HepG2 (cell line): Measurements from ENCODE around the gene UQCRFS1.

Source experiments
- EP300 ChIP-seq, 3 experiments: sonication (generic) in 1 of 3; formaldehyde crosslinking in 1 of 3; IDR thresholded peaks; 2 replicates each; pipeline versions ENCODE4 v1.5.1 to v1.6.1; 2011 to 2020; ENCODE audit warnings: low read depth in 2 of 3, low read length in 2 of 3, borderline replicate concordance in 1 of 3, improper control_type of control experiment in 1 of 3, mild to moderate bottlenecking in 1 of 3, missing genetic modification reagents in 1 of 3, moderate library complexity in 1 of 3
- NRL ChIP-seq: sonication (generic); formaldehyde crosslinking; IDR thresholded peaks from 2 replicates; pipeline ENCODE4 v1.5.0; 2020; ENCODE audit warnings: missing genetic modification reagents, mild to moderate bottlenecking, moderate library complexity, borderline replicate concordance
- POLR2AphosphoS5 ChIP-seq: IDR thresholded peaks from 2 replicates; pipeline ENCODE4 v1.6.1; 2012; ENCODE audit warnings: low read depth, low read length
- SKI ChIP-seq: fragments of 450-650 bp; IDR thresholded peaks from one replicate; pipeline ENCODE4 v1.6.1; 2018; ENCODE audit warnings: mild to moderate bottlenecking; ENCODE audit not compliant: partially characterized antibody
- ZNF10 ChIP-seq: sonication (generic); formaldehyde crosslinking; IDR thresholded peaks from 2 replicates; pipeline ENCODE4 v1.4.0; 2020; ENCODE audit warnings: mild to moderate bottlenecking, low read depth, missing genetic modification reagents, borderline replicate concordance
- ZNF205 ChIP-seq: IDR thresholded peaks from 2 replicates; pipeline ENCODE4 v1.6.1; 2018; ENCODE audit warnings: missing biosample characterization, missing genetic modification reagents
- ZNF382 ChIP-seq: sonication (generic); formaldehyde crosslinking; IDR thresholded peaks from 2 replicates; pipeline ENCODE4 v1.5.0; 2020; ENCODE audit warnings: missing genetic modification reagents, mild to moderate bottlenecking, borderline replicate concordance
- ZNF431 ChIP-seq: sonication (generic); formaldehyde crosslinking; IDR thresholded peaks from 2 replicates; pipeline ENCODE4 v1.9.0; 2022; ENCODE audit warnings: missing genetic modification reagents, low read depth, mild to moderate bottlenecking, borderline replicate concordance
- ZNF589 ChIP-seq: sonication (generic); formaldehyde crosslinking; conservative IDR thresholded peaks from 2 replicates; pipeline ENCODE4 v1.8.0; 2022; ENCODE audit warnings: mild to moderate bottlenecking, moderate library complexity, missing genetic modification reagents
- ZZZ3 ChIP-seq: sonication (generic); formaldehyde crosslinking; IDR thresholded peaks from 2 replicates; pipeline ENCODE4 v1.4.0; 2020; ENCODE audit warnings: missing genetic modification reagents, mild to moderate bottlenecking, borderline replicate concordance
- TF ChIP-seq, protein P1 (sequence below): sonication (generic); formaldehyde crosslinking; IDR thresholded peaks from 2 replicates; pipeline ENCODE4 v1.5.0; 2020; ENCODE audit warnings: mild to moderate bottlenecking, missing genetic modification reagents, moderate library complexity
- TF ChIP-seq, protein P2 (sequence below): sonication (generic); formaldehyde crosslinking; conservative IDR thresholded peaks from 2 replicates; pipeline ENCODE4 v1.4.0; 2020; ENCODE audit warnings: missing genetic modification reagents

DNA sequence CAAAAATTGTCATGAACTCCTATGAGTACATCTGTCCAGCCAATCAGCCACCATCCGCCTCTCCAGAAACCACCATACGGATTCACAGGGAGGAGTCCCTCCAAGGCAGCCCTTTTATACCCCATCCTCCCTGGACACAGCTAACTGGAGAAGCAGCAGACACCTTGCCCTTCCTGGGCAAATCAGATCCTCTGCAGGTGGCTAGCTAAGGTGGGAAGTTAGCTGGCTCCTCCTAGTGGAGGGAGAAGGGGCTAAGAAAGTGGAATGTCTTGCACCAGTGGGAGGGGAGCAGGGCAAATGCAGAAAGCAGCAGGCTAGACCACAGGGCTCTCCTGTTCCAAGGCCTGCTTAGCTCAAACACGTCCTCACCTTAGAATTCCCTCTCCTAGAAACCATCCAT, 46.2 kb upstream of the UQCRFS1 start:
- no peak for TF ChIP-seq ZNF431 (CRISPR knock-in tag)
- TF ChIP-seq, protein P1, sequence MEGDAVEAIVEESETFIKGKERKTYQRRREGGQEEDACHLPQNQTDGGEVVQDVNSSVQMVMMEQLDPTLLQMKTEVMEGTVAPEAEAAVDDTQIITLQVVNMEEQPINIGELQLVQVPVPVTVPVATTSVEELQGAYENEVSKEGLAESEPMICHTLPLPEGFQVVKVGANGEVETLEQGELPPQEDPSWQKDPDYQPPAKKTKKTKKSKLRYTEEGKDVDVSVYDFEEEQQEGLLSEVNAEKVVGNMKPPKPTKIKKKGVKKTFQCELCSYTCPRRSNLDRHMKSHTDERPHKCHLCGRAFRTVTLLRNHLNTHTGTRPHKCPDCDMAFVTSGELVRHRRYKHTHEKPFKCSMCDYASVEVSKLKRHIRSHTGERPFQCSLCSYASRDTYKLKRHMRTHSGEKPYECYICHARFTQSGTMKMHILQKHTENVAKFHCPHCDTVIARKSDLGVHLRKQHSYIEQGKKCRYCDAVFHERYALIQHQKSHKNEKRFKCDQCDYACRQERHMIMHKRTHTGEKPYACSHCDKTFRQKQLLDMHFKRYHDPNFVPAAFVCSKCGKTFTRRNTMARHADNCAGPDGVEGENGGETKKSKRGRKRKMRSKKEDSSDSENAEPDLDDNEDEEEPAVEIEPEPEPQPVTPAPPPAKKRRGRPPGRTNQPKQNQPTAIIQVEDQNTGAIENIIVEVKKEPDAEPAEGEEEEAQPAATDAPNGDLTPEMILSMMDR (CRISPR knock-in tag) = peak; percentile 40
- no peak for TF ChIP-seq ZNF589
- no peak for TF ChIP-seq ZNF205 (CRISPR knock-in tag)
- TF ChIP-seq EP300 (IDR thresholded peaks at IDR 0.05; ENCODE audit: low read depth in 2 of 2, low read length in 2 of 2) = no peak
- TF ChIP-seq EP300 (CRISPR knock-in tag; IDR thresholded peaks at IDR 0.05; ENCODE audit: borderline replicate concordance) = no peak
- TF ChIP-seq NRL = no peak
- TF ChIP-seq SKI = no peak
- TF ChIP-seq ZNF382 (CRISPR knock-in tag) = no peak
- TF ChIP-seq, protein P2, sequence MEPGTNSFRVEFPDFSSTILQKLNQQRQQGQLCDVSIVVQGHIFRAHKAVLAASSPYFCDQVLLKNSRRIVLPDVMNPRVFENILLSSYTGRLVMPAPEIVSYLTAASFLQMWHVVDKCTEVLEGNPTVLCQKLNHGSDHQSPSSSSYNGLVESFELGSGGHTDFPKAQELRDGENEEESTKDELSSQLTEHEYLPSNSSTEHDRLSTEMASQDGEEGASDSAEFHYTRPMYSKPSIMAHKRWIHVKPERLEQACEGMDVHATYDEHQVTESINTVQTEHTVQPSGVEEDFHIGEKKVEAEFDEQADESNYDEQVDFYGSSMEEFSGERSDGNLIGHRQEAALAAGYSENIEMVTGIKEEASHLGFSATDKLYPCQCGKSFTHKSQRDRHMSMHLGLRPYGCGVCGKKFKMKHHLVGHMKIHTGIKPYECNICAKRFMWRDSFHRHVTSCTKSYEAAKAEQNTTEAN (CRISPR knock-in tag) = no peak
- no peak for TF ChIP-seq POLR2AphosphoS5
- TF ChIP-seq ZNF10 (CRISPR knock-in tag) = no peak
- no peak for TF ChIP-seq ZZZ3 (CRISPR knock-in tag)
